GM10266 (cell line): ENCODE data around the gene GNA12.
A peak's percentile ranks its signal among the peaks of the same experiment; 100 is the strongest.

Experiments
- DNase-seq: peaks from one replicate; pipeline ENCODE4 v3.0.0; 2012; ENCODE audit errors: extremely low spot score
- CTCF ChIP-seq: IDR thresholded peaks from 2 replicates; pipeline ENCODE4 v1.5.1; 2012; ENCODE audit warnings: mild to moderate bottlenecking, low read depth; ENCODE audit not compliant: control insufficient read depth, insufficient read depth; ENCODE audit errors: missing control alignments

The GNA12 gene

GRCh38 chr7:2851497-2851896 is 7.4 kb upstream of the GNA12 start:
- DNase-seq: peak; percentile 52
- no peak for TF ChIP-seq CTCF

- TF ChIP-seq CTCF: no peak
- no peak for DNase-seq
These were observed 6.0 kb upstream of the GNA12 start for GRCh38 chr7:2849941-2850766.

- no peak for TF ChIP-seq CTCF
- no peak for DNase-seq
These were observed 1.0 kb upstream of the GNA12 start for GRCh38 chr7:2845034-2845592.

GRCh38 chr7:2843711-2844152 is 376 bp downstream of the GNA12 start:
- no peak for TF ChIP-seq CTCF
- DNase-seq: no peak

GRCh38 chr7:2843191-2843685 is 870 bp downstream of the GNA12 start:
- DNase-seq: no peak
- TF ChIP-seq CTCF: no peak

- TF ChIP-seq CTCF: no peak
- DNase-seq: no peak
These were observed 2.2 kb downstream of the GNA12 start for GRCh38 chr7:2841907-2842306.

GRCh38 chr7:2840458-2840857 is 3.6 kb downstream of the GNA12 start:
- no peak for DNase-seq
- TF ChIP-seq CTCF: no peak
